SK-N-SH treated with all-trans-retinoic acid at 6 μM for 48 hours (cell line): ENCODE measurements around the gene NT5C.

Experiments
- ATAC-seq: fragments of 200-7000 bp; cut with Tn5 transposase; 3 replicates; pipeline ENCODE4 v1.9.1; 2020; ENCODE audit warnings: mild to moderate bottlenecking, moderate library complexity
- ARNTL ChIP-seq: fragments of 450-650 bp; formaldehyde crosslinking; IDR thresholded peaks from 2 replicates; pipeline ENCODE4 v1.5.0; 2020; ENCODE audit warnings: low read depth, mild to moderate bottlenecking, moderate library complexity, borderline replicate concordance
- BACH2 ChIP-seq: fragments of 250-450 bp; sonication (Bioruptor Pico); IDR thresholded peaks from 2 replicates; pipeline ENCODE4 v1.9.0; 2021; ENCODE audit warnings: mild to moderate bottlenecking, borderline replicate concordance
- CSDC2 ChIP-seq: fragments of 250-450 bp; sonication (Bioruptor Pico); IDR thresholded peaks from 2 replicates; pipeline ENCODE4 v1.5.0; 2020; ENCODE audit warnings: mild to moderate bottlenecking, moderate library complexity
- ESRRG ChIP-seq: fragments of 250-450 bp; sonication (Bioruptor Pico); IDR thresholded peaks from 2 replicates; pipeline ENCODE4 v1.6.1; 2021; ENCODE audit warnings: mild to moderate bottlenecking
- GLIS3 ChIP-seq: fragments of 250-450 bp; sonication (Bioruptor Pico); IDR thresholded peaks from 2 replicates; pipeline ENCODE4 v1.5.0; 2020; ENCODE audit warnings: mild to moderate bottlenecking, moderate library complexity
- ISL1 ChIP-seq: fragments of 250-450 bp; sonication (Bioruptor Pico); IDR thresholded peaks from 2 replicates; pipeline ENCODE4 v2.1.2; 2022; ENCODE audit warnings: mild to moderate bottlenecking, moderate library complexity
- OSR1 ChIP-seq: fragments of 250-450 bp; sonication (Bioruptor Pico); IDR thresholded peaks from 2 replicates; pipeline ENCODE4 v1.8.0; 2022; ENCODE audit warnings: moderate library complexity, mild to moderate bottlenecking, inconsistent platforms
- PPARA ChIP-seq: fragments of 250-450 bp; sonication (Bioruptor Pico); IDR thresholded peaks from 2 replicates; pipeline ENCODE4 v1.5.0; 2020; ENCODE audit warnings: mild to moderate bottlenecking, borderline replicate concordance
- RARB ChIP-seq: fragments of 250-450 bp; sonication (Bioruptor Pico); IDR thresholded peaks from 2 replicates; pipeline ENCODE4 v1.8.0; 2021; ENCODE audit warnings: mild to moderate bottlenecking, moderate library complexity
- SNAI2 ChIP-seq: fragments of 250-450 bp; sonication (Bioruptor Pico); IDR thresholded peaks from 2 replicates; pipeline ENCODE4 v1.5.0; 2020; ENCODE audit warnings: mild to moderate bottlenecking, moderate library complexity
- TCF4 ChIP-seq: fragments of 250-450 bp; sonication (Bioruptor Pico); IDR thresholded peaks from 2 replicates; pipeline ENCODE4 v1.8.0; 2021; ENCODE audit warnings: mild to moderate bottlenecking, moderate library complexity, borderline replicate concordance
- TOX ChIP-seq: fragments of 250-450 bp; sonication (Bioruptor Pico); IDR thresholded peaks from 2 replicates; pipeline ENCODE4 v1.8.0; 2021; ENCODE audit warnings: mild to moderate bottlenecking, moderate library complexity, borderline replicate concordance
- ZC3H10 ChIP-seq: fragments of 250-450 bp; sonication (Bioruptor Pico); IDR thresholded peaks from 2 replicates; pipeline ENCODE4 v1.5.1; 2021; ENCODE audit warnings: mild to moderate bottlenecking, moderate library complexity
- ZFP3 ChIP-seq: fragments of 250-450 bp; sonication (Bioruptor Pico); IDR thresholded peaks from 2 replicates; pipeline ENCODE4 v1.5.0; 2020; ENCODE audit warnings: mild to moderate bottlenecking, moderate library complexity
- ZFP30 ChIP-seq: fragments of 450-650 bp; formaldehyde crosslinking; IDR thresholded peaks from 2 replicates; pipeline ENCODE4 v1.5.0; 2022; ENCODE audit warnings: mild to moderate bottlenecking, moderate library complexity
- ZNF565 ChIP-seq: fragments of 450-650 bp; formaldehyde crosslinking; conservative IDR thresholded peaks from 2 replicates; pipeline ENCODE4 v1.5.0; 2020; ENCODE audit warnings: low read depth, mild to moderate bottlenecking, moderate library complexity
- ZNF70 ChIP-seq: fragments of 450-650 bp; formaldehyde crosslinking; IDR thresholded peaks from 2 replicates; pipeline ENCODE4 v1.5.0; 2020; ENCODE audit warnings: mild to moderate bottlenecking, moderate library complexity
- ZNF8 ChIP-seq: fragments of 450-650 bp; formaldehyde crosslinking; IDR thresholded peaks from 2 replicates; pipeline ENCODE4 v1.5.0; 2020; ENCODE audit warnings: mild to moderate bottlenecking, moderate library complexity
- TF ChIP-seq, protein P1 (sequence below): fragments of 250-450 bp; sonication (Bioruptor Pico); IDR thresholded peaks from 2 replicates; pipeline ENCODE4 v1.5.0; 2020; ENCODE audit warnings: mild to moderate bottlenecking, moderate library complexity
- TF ChIP-seq, protein P2 (sequence below): fragments of 250-450 bp; sonication (Bioruptor Pico); IDR thresholded peaks from 2 replicates; pipeline ENCODE4 v1.8.0; 2021; ENCODE audit warnings: low read depth, mild to moderate bottlenecking, moderate library complexity, borderline replicate concordance
- TF ChIP-seq, protein P3 (sequence below): fragments of 250-450 bp; sonication (Bioruptor Pico); IDR thresholded peaks from 2 replicates; pipeline ENCODE4 v1.5.1; 2020; ENCODE audit warnings: low read depth, mild to moderate bottlenecking, moderate library complexity
- TF ChIP-seq, protein P4 (sequence below): fragments of 250-450 bp; sonication (Bioruptor Pico); IDR thresholded peaks from 2 replicates; pipeline ENCODE4 v1.8.0; 2020; ENCODE audit warnings: mild to moderate bottlenecking, moderate library complexity, borderline replicate concordance
- TF ChIP-seq, protein P5 (sequence below): fragments of 250-450 bp; sonication (Bioruptor Pico); IDR thresholded peaks from 2 replicates; pipeline ENCODE4 v1.5.1; 2021; ENCODE audit warnings: mild to moderate bottlenecking, moderate library complexity

NT5C gene

DNA sequence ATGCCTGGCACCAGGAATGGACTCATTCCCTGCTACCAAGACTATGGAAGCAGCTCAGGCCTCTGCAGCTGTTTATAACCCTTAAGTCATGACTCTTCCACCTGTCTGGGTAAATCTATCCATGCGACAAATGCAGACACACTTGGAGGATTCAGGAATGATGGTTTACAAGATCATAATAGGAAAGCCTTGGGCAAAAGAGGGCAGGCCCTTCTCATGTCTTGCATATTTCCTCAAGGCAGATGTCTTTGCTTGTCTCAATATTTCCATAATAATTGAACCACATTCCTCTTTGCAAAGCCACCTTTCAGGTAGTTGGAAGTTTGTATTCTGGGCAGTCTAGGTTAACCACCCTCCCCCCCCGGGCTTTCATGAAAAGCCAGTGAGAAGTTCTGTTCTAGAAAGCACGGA, 23.7 kb upstream of the NT5C start:
- TF ChIP-seq CSDC2 (CRISPR knock-in tag) (no peak), ZC3H10 (CRISPR knock-in tag) (no peak), ESRRG (CRISPR knock-in tag) (no peak), TOX (CRISPR knock-in tag) (no peak), ZFP3 (CRISPR knock-in tag) (no peak)
- TF ChIP-seq, protein P1, sequence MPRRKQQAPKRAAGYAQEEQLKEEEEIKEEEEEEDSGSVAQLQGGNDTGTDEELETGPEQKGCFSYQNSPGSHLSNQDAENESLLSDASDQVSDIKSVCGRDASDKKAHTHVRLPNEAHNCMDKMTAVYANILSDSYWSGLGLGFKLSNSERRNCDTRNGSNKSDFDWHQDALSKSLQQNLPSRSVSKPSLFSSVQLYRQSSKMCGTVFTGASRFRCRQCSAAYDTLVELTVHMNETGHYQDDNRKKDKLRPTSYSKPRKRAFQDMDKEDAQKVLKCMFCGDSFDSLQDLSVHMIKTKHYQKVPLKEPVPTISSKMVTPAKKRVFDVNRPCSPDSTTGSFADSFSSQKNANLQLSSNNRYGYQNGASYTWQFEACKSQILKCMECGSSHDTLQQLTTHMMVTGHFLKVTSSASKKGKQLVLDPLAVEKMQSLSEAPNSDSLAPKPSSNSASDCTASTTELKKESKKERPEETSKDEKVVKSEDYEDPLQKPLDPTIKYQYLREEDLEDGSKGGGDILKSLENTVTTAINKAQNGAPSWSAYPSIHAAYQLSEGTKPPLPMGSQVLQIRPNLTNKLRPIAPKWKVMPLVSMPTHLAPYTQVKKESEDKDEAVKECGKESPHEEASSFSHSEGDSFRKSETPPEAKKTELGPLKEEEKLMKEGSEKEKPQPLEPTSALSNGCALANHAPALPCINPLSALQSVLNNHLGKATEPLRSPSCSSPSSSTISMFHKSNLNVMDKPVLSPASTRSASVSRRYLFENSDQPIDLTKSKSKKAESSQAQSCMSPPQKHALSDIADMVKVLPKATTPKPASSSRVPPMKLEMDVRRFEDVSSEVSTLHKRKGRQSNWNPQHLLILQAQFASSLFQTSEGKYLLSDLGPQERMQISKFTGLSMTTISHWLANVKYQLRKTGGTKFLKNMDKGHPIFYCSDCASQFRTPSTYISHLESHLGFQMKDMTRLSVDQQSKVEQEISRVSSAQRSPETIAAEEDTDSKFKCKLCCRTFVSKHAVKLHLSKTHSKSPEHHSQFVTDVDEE (CRISPR knock-in tag) = no peak
- ATAC-seq = no peak

DNA sequence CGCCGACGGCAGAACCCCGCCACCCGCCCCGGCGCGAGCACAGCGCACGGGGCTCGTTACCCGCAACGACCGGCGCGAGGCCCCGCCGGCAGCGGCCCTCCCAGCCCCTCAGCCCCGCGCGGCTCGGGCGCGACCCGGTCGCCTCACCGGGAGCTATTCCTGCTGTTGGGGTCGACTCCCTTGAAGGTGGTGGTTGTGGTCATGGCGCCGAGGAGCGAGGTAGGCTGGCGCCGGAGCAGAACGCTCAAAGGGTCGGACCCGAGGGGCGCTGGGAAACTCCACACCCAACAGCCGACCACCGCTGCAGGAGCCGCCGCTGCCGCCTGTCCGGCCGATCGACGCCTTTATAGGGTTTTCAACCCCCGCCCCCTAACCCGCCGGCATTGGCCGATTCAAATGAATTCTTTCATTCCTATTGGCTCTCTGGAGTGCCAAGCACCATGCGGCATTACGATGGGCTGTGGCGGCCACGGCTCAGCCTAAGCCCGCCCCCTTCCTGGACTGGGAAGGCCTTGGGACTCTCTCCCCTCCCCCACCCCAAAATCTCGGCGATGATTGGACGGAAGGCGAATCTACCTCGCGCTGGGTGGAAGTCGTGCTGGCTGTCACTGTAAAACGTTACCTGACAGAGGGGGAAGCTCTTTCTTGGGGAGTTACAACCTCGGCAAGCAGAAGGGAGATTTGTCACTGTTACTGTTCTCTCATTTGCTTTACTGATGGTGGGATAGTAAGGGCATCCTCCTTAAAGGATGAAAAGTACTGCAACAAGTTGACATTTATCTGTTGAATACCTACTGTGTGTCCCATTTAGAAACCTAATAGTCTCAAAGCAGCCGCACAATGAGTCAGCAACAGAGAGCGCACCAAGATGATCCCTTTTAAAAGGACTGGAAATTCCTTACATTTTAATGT, 22.9 kb upstream of the NT5C start, which contains the start of gene JPT1:
Gene JPT1, minus strand, starts transcription at position 318 of the 912 bp plus-strand sequence. Its CDS starts 115 bp downstream, at position 203.
- peak; percentile 93 for ATAC-seq
- no peak for TF ChIP-seq ARNTL (CRISPR knock-in tag)
- 0 out of 2 replicates have a peak, but pooled peaks have one; percentile 24 for TF ChIP-seq ZFP3 (CRISPR knock-in tag)
- TF ChIP-seq TOX (CRISPR knock-in tag) = no peak
- TF ChIP-seq, protein P1 (CRISPR knock-in tag) = peak; percentile 58
- TF ChIP-seq, protein P2, sequence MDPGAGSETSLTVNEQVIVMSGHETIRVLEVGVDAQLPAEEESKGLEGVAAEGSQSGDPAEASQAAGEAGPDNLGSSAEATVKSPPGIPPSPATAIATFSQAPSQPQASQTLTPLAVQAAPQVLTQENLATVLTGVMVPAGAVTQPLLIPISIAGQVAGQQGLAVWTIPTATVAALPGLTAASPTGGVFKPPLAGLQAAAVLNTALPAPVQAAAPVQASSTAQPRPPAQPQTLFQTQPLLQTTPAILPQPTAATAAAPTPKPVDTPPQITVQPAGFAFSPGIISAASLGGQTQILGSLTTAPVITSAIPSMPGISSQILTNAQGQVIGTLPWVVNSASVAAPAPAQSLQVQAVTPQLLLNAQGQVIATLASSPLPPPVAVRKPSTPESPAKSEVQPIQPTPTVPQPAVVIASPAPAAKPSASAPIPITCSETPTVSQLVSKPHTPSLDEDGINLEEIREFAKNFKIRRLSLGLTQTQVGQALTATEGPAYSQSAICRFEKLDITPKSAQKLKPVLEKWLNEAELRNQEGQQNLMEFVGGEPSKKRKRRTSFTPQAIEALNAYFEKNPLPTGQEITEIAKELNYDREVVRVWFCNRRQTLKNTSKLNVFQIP (CRISPR knock-in tag) = no peak
- TF ChIP-seq SNAI2 (CRISPR knock-in tag) = no peak
- TF ChIP-seq, protein P3, sequence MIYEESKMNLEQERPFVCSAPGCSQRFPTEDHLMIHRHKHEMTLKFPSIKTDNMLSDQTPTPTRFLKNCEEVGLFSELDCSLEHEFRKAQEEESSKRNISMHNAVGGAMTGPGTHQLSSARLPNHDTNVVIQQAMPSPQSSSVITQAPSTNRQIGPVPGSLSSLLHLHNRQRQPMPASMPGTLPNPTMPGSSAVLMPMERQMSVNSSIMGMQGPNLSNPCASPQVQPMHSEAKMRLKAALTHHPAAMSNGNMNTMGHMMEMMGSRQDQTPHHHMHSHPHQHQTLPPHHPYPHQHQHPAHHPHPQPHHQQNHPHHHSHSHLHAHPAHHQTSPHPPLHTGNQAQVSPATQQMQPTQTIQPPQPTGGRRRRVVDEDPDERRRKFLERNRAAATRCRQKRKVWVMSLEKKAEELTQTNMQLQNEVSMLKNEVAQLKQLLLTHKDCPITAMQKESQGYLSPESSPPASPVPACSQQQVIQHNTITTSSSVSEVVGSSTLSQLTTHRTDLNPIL (CRISPR knock-in tag) = no peak
- TF ChIP-seq ZNF8 (CRISPR knock-in tag) = no peak
- peak; percentile 51 for TF ChIP-seq ZNF70 (CRISPR knock-in tag)
- TF ChIP-seq ISL1 (CRISPR knock-in tag) = no peak
- no peak for TF ChIP-seq TCF4 (CRISPR knock-in tag)
- 0 out of 2 replicates have a peak, but pooled peaks have one; percentile 50 for TF ChIP-seq ZNF565
- TF ChIP-seq, protein P4, sequence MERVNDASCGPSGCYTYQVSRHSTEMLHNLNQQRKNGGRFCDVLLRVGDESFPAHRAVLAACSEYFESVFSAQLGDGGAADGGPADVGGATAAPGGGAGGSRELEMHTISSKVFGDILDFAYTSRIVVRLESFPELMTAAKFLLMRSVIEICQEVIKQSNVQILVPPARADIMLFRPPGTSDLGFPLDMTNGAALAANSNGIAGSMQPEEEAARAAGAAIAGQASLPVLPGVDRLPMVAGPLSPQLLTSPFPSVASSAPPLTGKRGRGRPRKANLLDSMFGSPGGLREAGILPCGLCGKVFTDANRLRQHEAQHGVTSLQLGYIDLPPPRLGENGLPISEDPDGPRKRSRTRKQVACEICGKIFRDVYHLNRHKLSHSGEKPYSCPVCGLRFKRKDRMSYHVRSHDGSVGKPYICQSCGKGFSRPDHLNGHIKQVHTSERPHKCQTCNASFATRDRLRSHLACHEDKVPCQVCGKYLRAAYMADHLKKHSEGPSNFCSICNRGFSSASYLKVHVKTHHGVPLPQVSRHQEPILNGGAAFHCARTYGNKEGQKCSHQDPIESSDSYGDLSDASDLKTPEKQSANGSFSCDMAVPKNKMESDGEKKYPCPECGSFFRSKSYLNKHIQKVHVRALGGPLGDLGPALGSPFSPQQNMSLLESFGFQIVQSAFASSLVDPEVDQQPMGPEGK = peak; percentile 49; the same call in 1 of the 2 replicates
- no peak for TF ChIP-seq BACH2 (CRISPR knock-in tag)
- TF ChIP-seq ESRRG (CRISPR knock-in tag) = no peak
- no peak for TF ChIP-seq CSDC2 (CRISPR knock-in tag)
- TF ChIP-seq PPARA = no peak
- peak; percentile 97 for TF ChIP-seq GLIS3 (CRISPR knock-in tag)
- TF ChIP-seq, protein P5, sequence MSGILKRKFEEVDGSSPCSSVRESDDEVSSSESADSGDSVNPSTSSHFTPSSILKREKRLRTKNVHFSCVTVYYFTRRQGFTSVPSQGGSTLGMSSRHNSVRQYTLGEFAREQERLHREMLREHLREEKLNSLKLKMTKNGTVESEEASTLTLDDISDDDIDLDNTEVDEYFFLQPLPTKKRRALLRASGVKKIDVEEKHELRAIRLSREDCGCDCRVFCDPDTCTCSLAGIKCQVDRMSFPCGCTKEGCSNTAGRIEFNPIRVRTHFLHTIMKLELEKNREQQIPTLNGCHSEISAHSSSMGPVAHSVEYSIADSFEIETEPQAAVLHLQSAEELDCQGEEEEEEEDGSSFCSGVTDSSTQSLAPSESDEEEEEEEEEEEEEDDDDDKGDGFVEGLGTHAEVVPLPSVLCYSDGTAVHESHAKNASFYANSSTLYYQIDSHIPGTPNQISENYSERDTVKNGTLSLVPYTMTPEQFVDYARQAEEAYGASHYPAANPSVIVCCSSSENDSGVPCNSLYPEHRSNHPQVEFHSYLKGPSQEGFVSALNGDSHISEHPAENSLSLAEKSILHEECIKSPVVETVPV (CRISPR knock-in tag) = peak; percentile 78; the same call in 1 of the 2 replicates
- TF ChIP-seq RARB = no peak
- no peak for TF ChIP-seq OSR1 (CRISPR knock-in tag)
- TF ChIP-seq ZC3H10 (CRISPR knock-in tag) = peak; percentile 66; the same call in 1 of the 2 replicates
- TF ChIP-seq ZFP30 (CRISPR knock-in tag) = no peak; the same call in 1 of the 2 replicates
